HEK293 (cell line): Measurements from ENCODE around the gene USP33.

Source experiments
- CTCF ChIA-PET: fragments of 350-600 bp; formaldehyde crosslinking; extraction: SDS; loops from one replicate; lab custom pipeline; 2021; ENCODE audit warnings: antibody characterized with exemption; lab: Yijun Ruan, JAX
- POLR2A ChIA-PET: fragments of 300-600 bp; formaldehyde crosslinking; extraction: SDS; loops from one replicate; lab custom pipeline; 2020; ENCODE audit warnings: antibody characterized with exemption, inconsistent platforms; lab: Yijun Ruan, JAX
- H3K27ac ChIP-seq: fragments of 200-500 bp; sonication (Bioruptor generic); 2 replicates; pipeline ENCODE4 v1.5.1; 2014; ENCODE audit warnings: low read depth, low read length, control low read depth, inconsistent platforms; ENCODE audit errors: extremely low read depth
- H3K36me3 ChIP-seq, 2 experiments: fragments of 200-500 bp in 1 of 2; sonication (Bioruptor generic) in 1 of 2; 1 replicate in 1 of 2; 2 replicates in 1 of 2; pipeline ENCODE4 v1.5.1; 2014 to 2017; ENCODE audit warnings: inconsistent platforms in 2 of 2, low read length in 2 of 2; ENCODE audit not compliant: control insufficient read depth in 2 of 2, insufficient read depth in 1 of 2
- H3K4me1 ChIP-seq: fragments of 200-500 bp; sonication (Bioruptor generic); 2 replicates; pipeline ENCODE4 v1.5.1; 2014; ENCODE audit warnings: mild to moderate bottlenecking, low read length, inconsistent platforms; ENCODE audit not compliant: control insufficient read depth, insufficient read depth
- H3K4me3 ChIP-seq: 2 replicates; pipeline ENCODE4 v1.5.1; 2011; ENCODE audit warnings: low read depth, mild to moderate bottlenecking, control low read depth, low read length, moderate library complexity
- H3K9me3 ChIP-seq: fragments of 200-500 bp; sonication (Bioruptor generic); 2 replicates; pipeline ENCODE4 v1.5.1; 2014; ENCODE audit warnings: low read depth, low read length, inconsistent platforms; ENCODE audit not compliant: control insufficient read depth, insufficient read depth
- ELK4 ChIP-seq: IDR thresholded peaks from 2 replicates; pipeline ENCODE4 v1.6.1; 2011; ENCODE audit warnings: mild to moderate bottlenecking, low read depth, low read length, borderline replicate concordance
- KLF7 ChIP-seq: fragments of 450-650 bp; formaldehyde crosslinking; IDR thresholded peaks from 2 replicates; pipeline ENCODE4 v1.5.1; 2016; ENCODE audit warnings: missing biosample characterization, missing genetic modification characterization, borderline replicate concordance
- KLF8 ChIP-seq: fragments of 450-650 bp; formaldehyde crosslinking; IDR thresholded peaks from 2 replicates; pipeline ENCODE4 v1.5.1; 2016; ENCODE audit warnings: missing biosample characterization, missing genetic modification characterization
- SP2 ChIP-seq: fragments of 450-650 bp; formaldehyde crosslinking; IDR thresholded peaks from 2 replicates; pipeline ENCODE4 v1.5.1; 2016; ENCODE audit warnings: missing biosample characterization, missing genetic modification characterization
- ZBTB10 ChIP-seq: fragments of 450-650 bp; formaldehyde crosslinking; IDR thresholded peaks from 2 replicates; pipeline ENCODE4 v1.5.1; 2016; ENCODE audit warnings: missing biosample characterization, missing genetic modification characterization
- ZBTB11 ChIP-seq: fragments of 450-650 bp; formaldehyde crosslinking; conservative IDR thresholded peaks from 2 replicates; pipeline ENCODE4 v1.5.1; 2016; ENCODE audit warnings: low read depth, missing biosample characterization, missing genetic modification characterization
- ZBTB6 ChIP-seq: fragments of 450-650 bp; formaldehyde crosslinking; IDR thresholded peaks from 2 replicates; pipeline ENCODE4 v1.5.1; 2017; ENCODE audit warnings: missing biosample characterization, missing genetic modification characterization
- ZNF214 ChIP-seq: fragments of 450-650 bp; formaldehyde crosslinking; IDR thresholded peaks from 2 replicates; pipeline ENCODE4 v1.5.1; 2017; ENCODE audit warnings: missing biosample characterization, mild to moderate bottlenecking, missing genetic modification characterization, borderline replicate concordance
- ZNF239 ChIP-seq: fragments of 450-650 bp; formaldehyde crosslinking; IDR thresholded peaks from 2 replicates; pipeline ENCODE4 v1.5.1; 2016; ENCODE audit warnings: missing biosample characterization, missing genetic modification characterization
- ZNF354C ChIP-seq: fragments of 450-650 bp; formaldehyde crosslinking; IDR thresholded peaks from 2 replicates; pipeline ENCODE4 v1.5.1; 2016; ENCODE audit warnings: missing biosample characterization, missing genetic modification characterization, low read depth, borderline replicate concordance
- ZNF362 ChIP-seq: fragments of 450-650 bp; formaldehyde crosslinking; IDR thresholded peaks from 2 replicates; pipeline ENCODE4 v1.5.1; 2016; ENCODE audit warnings: missing biosample characterization, missing genetic modification characterization
- ZNF37A ChIP-seq: fragments of 450-650 bp; IDR thresholded peaks from 2 replicates; pipeline ENCODE4 v1.5.1; 2018; ENCODE audit warnings: missing biosample characterization, missing genetic modification characterization
- ZNF510 ChIP-seq: fragments of 450-650 bp; formaldehyde crosslinking; IDR thresholded peaks from 2 replicates; pipeline ENCODE4 v1.5.1; 2018; ENCODE audit warnings: mild to moderate bottlenecking, missing genetic modification characterization, missing biosample characterization; ENCODE audit not compliant: insufficient replicate concordance
- ZNF548 ChIP-seq: fragments of 450-650 bp; formaldehyde crosslinking; IDR thresholded peaks from 2 replicates; pipeline ENCODE4 v1.5.1; 2016; ENCODE audit warnings: missing biosample characterization, missing genetic modification characterization
- ZNF654 ChIP-seq: fragments of 450-650 bp; formaldehyde crosslinking; IDR thresholded peaks from 2 replicates; pipeline ENCODE4 v1.5.1; 2016; ENCODE audit warnings: low read depth, missing biosample characterization, missing genetic modification characterization
- ZNF677 ChIP-seq: fragments of 450-650 bp; IDR thresholded peaks from 2 replicates; pipeline ENCODE4 v1.5.0; 2018; ENCODE audit warnings: missing biosample characterization, mild to moderate bottlenecking, missing genetic modification characterization, moderate library complexity
- ZNF777 ChIP-seq: fragments of 450-650 bp; formaldehyde crosslinking; IDR thresholded peaks from 2 replicates; pipeline ENCODE4 v1.5.1; 2017; ENCODE audit warnings: missing biosample characterization, missing genetic modification characterization, borderline replicate concordance

The USP33 gene

DNA sequence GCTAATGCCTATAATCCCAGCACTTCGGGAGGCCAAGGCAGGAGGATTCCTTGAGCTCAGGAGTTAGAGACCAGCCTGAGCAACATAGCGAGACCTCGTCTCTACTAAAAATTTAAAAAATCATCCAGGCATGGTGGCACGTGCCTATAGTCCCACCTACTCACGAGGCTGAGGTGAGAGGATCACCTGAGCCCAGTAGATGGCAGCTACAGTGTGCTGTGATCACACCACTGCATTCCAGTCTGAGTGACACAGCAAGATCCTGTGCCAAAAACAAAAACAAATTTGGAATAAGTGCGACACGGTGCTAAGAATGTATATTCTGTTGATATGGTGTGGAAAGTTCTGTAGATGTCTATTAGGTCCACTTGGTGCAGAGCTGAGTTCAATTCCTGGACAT is 15.1 kb downstream of the USP33 start:
- no peak overlapping the region for H3K4me3 ChIP-seq
- TF ChIP-seq KLF7 (tag by site-specific recombination) (no peak), ELK4 (no peak), ZNF677 (tag by site-specific recombination) (no peak), ZNF354C (tag by site-specific recombination) (no peak), ZNF214 (tag by site-specific recombination) (no peak), ZNF362 (tag by site-specific recombination) (no peak), ZNF239 (tag by site-specific recombination) (no peak), ZNF777 (tag by site-specific recombination) (no peak), ZBTB11 (tag by site-specific recombination) (no peak), ZNF510 (tag by site-specific recombination) (no peak), ZNF654 (tag by site-specific recombination) (no peak), ZNF37A (tag by site-specific recombination) (no peak), KLF8 (tag by site-specific recombination) (no peak), SP2 (tag by site-specific recombination) (no peak), ZBTB10 (tag by site-specific recombination) (no peak), ZNF548 (tag by site-specific recombination) (no peak), ZBTB6 (tag by site-specific recombination) (no peak)
- TF ChIP-seq, all 188 proteins: peak for 0
- Histone ChIP-seq H3K9me3 (no peaks in the 10 kb centered on the region), H3K36me3 (peaks cover 0 to 9% of the 10 kb centered on the region in 2 experiments; a peak in 2 of 3 replicates), H3K27ac (no peak overlapping the region), H3K4me1 (peaks cover 7% of the 10 kb centered on the region)
- ChIA-PET CTCF (interaction anchor here (1.2 kb wide), 1 partner anchor 13 kb away, joined by 4 read pairs; no protein-coding TSS in a partner anchor), POLR2A (no interaction called here)
